Fibroblast of lung (primary cell): ENCODE data around the gene SEC11A.

ENCODE experiments used
- CTCF ChIP-seq, 2 donors: IDR thresholded peaks in 1 of 2; conservative IDR thresholded peaks in 1 of 2; 1 replicate in 1 of 2; 2 replicates in 1 of 2; pipeline ENCODE4 v1.5.1; 2011 to 2012; ENCODE audit warnings: low read length in 2 of 2, control low read depth in 1 of 2, inconsistent platforms in 1 of 2, low read depth in 1 of 2, mild to moderate bottlenecking in 1 of 2
- EZH2 ChIP-seq: IDR thresholded peaks from 2 replicates; pipeline ENCODE4 v1.5.1; 2012; ENCODE audit warnings: low read length, control low read depth, mild to moderate bottlenecking; ENCODE audit errors: missing control alignments

- TF ChIP-seq CTCF (conservative IDR thresholded peaks at IDR 0.05 in 1 of 2, IDR thresholded peaks at IDR 0.05 in 1 of 2; ENCODE audit: low read depth in 1 of 2, low read length in 2 of 2): no peak
- no peak for TF ChIP-seq EZH2
Measured at GRCh38 chr15:84671211-84671610, 44.7 kb downstream of the SEC11A start.
